HG02642 (cell line): ENCODE data around the gene HDLBP.
"Not testable (repeated sequence)": the region's sequence is repeated elsewhere in the genome, so short reads cannot be mapped to it uniquely, and the experiment has no call there.

Experiments
- ATAC-seq: cut with Tn5 transposase; IDR thresholded peaks from one replicate; pipeline ENCODE4 v1.9.1; 2021; ENCODE audit warnings: mild to moderate bottlenecking; ENCODE audit not compliant: unreplicated experiment, poor library complexity

HDLBP gene

DNA sequence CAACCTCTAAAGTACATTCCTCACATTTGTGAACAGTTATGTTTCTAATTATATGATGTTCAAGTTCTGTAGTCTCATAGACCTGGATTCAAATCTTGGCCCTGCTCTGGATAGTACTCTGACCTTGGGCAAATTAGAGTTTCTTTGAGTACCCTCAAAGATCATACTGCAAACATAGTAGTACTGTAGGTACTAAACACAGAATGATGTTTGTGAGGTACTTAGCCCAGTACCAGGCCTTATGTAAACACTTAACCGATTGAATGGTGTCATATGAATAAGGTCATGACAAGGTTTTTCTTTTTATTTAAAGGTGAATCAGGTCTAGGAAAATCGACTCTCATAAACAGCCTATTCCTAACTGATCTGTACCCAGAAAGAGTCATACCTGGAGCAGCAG is 19.3 kb upstream of the HDLBP start:
- no peak for ATAC-seq

GRCh38 chr2:241330616-241330981 is 15.1 kb upstream of the HDLBP start:
- ATAC-seq, result no peak

DNA sequence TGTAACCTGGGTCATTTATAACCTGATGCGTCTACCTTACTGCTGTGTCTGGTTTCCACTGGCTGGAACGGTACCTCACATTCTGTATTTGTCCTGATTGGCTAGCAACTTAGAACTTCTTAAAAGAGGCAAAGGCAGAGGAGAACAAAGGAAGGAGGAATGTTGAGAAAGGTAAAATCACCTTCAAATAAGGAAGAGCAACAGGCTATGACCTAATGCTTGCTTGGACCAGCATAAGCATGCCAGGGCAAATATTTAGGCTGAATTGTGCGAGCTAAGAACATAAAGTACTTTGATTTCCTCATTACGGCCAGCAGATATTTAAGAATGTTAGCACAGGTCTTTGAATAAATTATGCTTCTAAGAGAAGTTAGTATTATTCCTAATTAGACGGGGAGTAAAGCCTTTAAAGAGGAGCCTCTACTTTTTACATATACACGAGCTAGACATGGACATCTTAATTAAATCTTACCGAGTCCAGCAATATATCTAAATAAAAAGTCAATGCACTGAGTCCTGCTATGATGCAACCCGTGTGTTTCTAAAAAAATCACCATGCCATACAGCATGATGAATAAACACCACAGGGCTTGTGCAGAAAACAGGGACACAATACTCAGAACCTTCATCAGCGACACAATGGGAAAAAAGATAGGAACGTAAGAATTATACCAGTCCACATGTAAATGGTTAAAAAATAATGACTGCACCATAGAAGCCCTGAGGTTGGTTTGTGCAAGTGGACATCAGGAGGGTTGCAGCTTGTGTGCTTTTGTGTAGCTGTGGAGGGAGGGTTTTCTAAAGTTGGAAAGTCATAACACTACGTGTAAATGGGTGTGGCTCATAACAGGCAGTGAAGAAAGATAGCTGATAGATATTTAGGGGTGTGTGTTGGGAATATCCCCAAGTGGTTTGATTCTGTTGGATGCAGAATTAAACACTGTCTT is 14.5 kb upstream of the HDLBP start:
- ATAC-seq, result no peak

GRCh38 chr2:241325257-241325656 is 9.8 kb upstream of the HDLBP start:
- no peak for ATAC-seq

DNA sequence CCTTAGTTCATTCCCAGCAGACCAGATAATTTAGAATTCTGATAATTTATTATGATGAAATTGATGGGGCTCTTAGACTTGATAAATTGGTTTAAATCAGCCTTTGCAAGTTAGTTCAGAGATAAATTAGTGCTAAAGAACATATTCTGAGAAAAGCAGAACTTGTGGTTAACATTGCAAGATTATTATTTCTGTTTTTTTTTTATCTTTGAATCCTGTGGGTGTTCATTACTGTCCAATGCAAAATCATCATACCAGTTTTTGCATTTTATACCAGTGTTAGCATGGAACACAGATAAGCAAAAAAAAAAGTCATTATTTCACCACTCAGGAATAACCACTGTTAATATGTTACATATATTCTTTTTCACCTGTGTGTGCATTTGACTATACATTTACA is 9.3 kb upstream of the HDLBP start:
- no peak for ATAC-seq

GRCh38 chr2:241323778-241324177 is 8.3 kb upstream of the HDLBP start:
- ATAC-seq, result no peak

DNA sequence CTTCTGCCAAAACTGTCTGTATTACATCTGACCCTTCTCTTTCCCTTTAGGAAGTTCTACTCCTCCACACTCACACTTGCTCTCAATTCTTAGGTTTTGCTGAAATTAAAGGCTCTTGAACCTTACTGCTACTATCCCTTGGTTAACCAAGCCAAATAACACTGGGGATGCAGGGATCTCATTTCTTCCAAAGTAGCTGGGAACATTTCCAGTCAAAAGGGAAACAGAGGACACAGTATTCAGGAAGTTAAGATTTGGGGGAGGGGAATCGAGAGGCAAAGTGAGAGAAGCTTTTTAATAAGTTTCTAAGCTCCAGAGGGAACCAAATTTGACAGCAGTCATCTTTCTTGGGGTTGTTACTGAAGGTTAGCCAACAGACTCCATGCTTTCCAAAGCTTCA is 6.4 kb upstream of the HDLBP start:
- ATAC-seq, result no peak

DNA sequence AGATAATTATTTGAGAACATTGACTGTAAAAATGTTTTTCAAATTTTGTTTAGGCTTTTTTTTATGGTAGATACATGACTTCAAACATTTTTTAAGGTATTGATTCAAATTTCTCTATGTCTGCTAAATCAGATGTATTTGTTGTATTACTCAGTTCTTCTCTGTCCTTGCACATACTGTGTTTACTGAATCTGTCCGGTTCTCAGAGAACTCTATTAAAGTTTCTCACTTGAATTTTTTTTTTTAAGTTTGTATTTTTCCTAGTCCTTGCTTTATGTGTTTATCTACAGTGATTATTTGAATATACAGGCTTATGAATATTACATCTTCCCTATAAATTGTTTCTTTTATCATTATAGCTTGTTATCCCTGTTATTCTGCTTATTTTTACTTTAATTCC is 5.6 kb upstream of the HDLBP start:
- no peak for ATAC-seq

DNA sequence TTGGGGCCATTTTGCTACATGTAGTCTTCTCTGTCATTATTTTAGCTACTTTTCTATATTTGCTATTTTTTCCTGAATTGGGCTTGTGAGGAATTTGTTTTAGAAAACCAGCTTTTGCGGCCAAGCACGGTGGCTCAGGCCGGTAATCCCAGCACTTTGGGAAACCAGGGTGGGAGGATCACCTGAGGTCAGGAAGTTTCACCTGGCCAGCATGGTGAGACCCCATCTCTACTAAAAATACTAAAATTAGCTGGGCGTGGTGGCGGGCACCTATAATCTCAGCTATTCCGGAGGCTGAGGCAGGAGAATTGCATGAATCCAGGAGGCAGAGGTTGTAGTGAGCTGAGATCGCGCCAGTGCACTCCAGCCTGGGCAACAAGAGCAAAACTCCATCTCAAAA is 4.9 kb upstream of the HDLBP start:
- ATAC-seq, result no peak

GRCh38 chr2:241318830-241319229 is 3.4 kb upstream of the HDLBP start:
- ATAC-seq, result not testable (repeated sequence)

- ATAC-seq, result no peak
Observed at GRCh38 chr2:241317391-241317790, 1.9 kb upstream of the HDLBP start.

DNA sequence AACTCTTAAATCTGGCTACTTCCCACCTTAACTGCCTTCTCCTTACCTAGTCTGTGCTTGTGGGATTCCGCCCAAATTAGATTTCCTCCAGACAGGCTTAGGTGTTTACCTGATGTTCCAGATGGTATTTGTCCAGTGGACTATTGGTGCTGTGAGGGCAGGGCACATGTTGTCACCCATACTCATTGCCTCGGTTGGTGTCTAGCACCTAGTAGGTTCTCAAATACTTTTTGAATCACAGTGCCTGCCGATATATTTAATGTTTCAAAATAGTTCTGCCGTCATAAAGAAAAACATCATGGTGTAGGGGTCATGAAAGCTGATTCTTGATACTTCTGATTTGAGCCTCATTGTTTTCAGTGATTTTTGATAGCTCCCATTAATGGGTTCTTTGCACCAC is 1.4 kb upstream of the HDLBP start:
- no peak for ATAC-seq

GRCh38 chr2:241315879-241316631 is 583 bp upstream of the HDLBP start, which contains the start of gene SEPTIN2:
SEPTIN2 (plus strand) TSS chr2:241315925; CDS start chr2:241324233, 8,308 bp downstream.
- ATAC-seq, result peak; percentile 46

DNA sequence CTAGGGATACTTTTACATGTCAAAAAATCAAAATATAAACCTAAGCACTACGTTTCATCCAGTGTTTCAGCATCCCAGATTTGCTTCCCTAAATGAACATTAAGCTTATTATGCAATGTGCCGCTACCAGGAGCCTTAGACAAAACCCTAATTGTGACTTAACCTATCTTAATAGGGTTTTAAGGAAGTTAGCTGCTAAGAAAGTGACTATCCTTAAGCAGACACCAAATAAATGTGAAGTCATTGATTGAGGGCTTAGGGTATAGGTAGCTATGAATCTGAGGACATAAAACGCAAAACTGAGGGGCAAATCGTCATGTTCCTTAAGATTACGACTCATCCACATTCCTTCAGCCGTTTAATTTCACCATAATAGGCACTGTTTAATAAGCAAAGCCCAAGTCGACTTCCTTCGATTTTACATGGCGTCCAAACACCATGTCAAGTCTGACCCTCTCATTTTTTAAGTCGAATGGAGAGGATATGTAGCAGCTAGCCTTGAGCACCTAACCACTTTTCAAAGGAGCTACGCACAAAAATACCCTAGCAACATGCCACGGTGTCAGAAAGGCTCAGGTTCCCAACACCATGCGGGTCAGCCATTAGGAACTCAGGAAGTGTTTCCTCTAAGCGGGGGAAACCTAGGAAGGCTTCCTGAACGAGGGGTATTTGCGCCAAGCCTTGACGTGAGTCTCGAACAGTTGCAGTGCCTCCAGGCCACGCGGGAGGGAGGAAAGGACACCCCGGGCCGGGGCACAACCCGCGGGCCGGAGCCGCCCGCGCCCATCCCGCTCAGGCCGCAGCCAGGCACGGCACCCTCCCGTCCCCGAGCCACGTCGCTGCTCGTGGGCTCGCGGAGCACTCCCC is 1.0 kb downstream of the HDLBP start:
- ATAC-seq, result no peak

GRCh38 chr2:241313543-241314095 is 1.9 kb downstream of the HDLBP start:
- no peak for ATAC-seq

DNA sequence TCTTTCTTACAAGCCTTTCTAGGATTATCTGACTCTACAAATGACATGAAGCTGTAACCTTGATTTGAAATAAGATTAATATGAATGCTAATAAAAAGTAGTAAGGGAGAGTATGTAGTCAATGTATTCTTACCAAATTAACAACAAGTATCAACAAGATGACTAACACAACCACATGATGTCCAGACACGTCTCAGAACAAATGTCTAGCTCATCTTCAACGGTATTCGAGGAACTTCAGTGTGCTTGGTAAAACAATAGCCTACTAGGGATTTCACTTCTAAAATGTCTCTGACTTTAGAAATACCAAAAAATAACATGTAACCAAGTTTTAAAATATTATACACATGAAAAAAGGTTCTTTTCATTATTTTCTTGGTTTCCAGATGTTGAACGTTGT is 3.4 kb downstream of the HDLBP start:
- ATAC-seq, result no peak

GRCh38 chr2:241310917-241311566 is 4.4 kb downstream of the HDLBP start:
- no peak for ATAC-seq

DNA sequence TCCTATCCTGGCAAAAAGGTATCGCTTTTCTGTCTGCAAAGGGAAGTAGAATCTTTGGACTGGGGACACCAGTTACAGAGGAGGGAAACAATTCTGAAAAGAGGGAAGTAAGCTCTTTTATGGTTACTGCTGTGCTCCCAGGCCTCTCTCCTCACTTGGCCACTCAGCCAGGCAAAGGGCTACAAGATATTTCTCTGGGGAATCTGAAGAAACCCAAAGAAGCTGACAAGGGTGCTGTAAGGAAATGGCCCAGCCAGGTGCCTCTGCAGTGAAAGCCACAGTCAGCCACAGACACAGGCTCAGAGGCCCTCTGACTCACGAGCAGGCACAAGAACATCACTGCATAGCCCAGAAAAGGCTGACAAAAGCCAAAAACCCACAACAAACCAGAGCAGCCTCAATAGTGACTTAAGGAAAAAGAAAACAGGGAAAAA is 5.8 kb downstream of the HDLBP start:
- ATAC-seq, result peak; percentile 61

- ATAC-seq, result no peak
Observed at GRCh38 chr2:241308832-241309500, 6.5 kb downstream of the HDLBP start.
